NCI-H82 treated with DMSO at 0.1 percent for 48 hours (cell line): Measurements from ENCODE around the gene MYCL.

Experiments
- DNase-seq: peaks from one replicate; lab custom pipeline; 2025; ENCODE audit not compliant: unreplicated experiment; lab: John Stamatoyannopoulos, UW

MYCL gene

DNA sequence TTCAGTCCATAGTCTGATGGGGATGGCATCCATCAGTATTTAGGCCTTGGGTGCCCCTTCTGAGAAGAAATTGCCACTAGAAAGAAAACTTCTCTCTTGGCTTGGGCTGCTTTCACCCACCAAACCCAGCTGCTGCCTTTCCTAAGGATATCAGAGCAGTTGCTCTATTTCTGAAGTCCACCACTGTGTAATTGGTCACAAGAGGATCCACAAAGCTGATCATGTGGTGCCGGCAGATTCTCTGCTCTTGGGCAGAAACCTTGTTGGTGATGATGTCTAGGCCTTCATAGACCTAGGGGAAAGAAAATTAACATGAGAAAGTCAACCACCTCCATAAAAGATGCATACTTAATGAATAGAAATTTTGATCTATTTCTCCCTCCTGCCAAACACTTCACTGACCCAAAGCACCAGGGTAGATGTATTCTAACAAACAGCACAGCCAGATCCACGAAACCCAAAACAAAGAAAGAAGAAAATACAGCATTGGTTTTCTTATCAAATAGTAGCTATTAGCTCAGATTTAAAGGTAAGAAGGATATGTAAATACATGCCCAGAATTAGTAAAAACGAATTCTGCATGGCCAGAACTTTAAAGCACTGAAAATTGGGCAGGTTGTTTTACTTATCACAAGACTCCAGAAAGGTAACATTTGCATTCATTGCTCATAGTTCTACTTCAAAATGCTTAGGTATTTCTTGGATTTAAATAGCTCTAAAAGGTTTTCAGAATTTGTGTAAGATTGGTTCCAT lies 44.4 kb downstream of the MYCL start:
- no peak for DNase-seq

DNA sequence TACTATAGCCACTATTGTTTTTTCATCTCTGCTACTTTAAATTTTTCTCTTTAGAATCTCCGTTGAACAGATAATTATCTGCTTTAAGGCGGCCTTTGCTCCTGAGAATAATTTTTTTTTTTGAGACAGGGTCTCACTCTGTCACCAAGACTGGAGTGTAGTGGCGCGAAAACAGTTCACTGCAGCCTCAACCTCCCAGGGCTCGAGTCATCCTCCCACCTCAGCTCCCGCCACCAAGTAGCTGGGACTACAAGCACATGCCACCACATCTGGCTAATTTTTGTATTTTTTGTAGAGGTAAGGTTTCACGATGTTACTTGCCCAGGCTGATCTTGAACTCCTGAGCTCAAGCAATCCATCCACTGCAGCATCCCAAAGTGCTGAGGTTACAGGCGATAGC lies 47.0 kb downstream of the MYCL start:
- DNase-seq = no peak

- DNase-seq = no peak
Measured at GRCh38 chr1:39854314-39854713, 47.4 kb downstream of the MYCL start.

- DNase-seq = no peak
Measured at GRCh38 chr1:39852876-39853275, 48.8 kb downstream of the MYCL start.

- no peak for DNase-seq
Measured at GRCh38 chr1:39852214-39852791, 49.4 kb downstream of the MYCL start.

DNA sequence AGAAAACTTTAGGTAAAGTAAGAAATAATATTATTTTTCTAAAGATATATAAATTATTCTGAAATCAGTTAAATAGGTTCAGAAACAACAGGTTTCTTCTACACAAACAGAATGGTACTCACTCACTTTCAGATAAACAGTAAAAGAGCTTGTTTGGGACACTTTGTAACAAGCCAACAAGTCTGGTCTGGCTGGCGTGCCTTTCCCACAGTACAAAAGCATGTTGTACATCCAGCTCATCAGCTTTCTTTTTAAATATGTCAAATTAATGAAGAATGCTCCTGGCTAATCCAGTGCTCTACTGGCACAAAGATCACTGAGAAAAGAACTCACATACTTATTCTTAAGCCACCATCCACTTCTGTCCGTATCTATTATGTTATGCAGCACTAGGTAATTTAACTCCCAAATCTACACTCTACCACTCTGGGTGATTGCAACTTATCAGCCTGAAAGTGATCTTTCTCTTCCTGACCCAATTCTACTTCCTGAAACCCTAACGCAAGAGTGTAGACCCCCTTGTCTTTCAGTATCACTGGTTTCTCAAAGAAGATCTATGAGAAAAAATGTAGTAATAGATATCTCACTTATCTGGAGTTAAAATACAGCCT lies 51.0 kb downstream of the MYCL start:
- no peak for DNase-seq

DNA sequence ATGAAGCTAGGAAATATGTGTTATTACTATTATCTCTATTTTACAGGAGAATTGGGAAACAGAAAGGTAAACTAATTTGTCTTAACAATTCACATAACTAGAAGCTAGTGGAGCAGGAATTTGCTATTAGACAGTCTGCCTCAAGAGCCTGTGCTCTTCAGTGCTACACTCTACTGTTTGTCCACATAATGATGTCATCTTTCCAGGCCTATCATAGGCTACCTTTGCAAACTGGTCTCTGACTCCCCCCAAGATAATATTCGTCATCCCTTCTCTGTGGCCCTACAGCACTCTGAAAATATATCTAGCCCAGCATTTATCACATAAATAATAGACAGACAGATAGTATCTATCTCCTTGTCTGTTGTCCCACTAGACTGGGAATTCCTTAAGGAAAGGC lies 52.5 kb downstream of the MYCL start:
- no peak for DNase-seq

DNA sequence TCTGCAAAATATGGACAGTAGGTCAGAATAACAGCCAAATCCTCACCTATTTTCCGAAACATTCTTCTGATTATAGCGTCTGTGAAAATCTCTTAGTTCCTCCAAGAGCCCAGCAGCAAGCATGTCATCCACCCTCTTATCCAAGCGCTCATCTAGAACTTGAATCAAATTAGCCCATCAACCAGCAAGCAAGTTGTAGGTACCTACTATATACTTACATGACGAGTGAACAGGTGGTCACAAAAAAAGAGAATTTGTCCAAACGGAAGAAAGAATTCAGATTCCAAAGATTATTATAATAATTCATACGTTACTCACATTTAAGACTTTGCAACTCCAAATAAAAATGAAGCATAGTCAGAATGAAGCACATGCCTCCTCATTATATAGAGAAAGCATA lies 53.8 kb downstream of the MYCL start:
- DNase-seq = no peak

GRCh38 chr1:39846796-39847195 lies 54.9 kb downstream of the MYCL start:
- DNase-seq = no peak

DNA sequence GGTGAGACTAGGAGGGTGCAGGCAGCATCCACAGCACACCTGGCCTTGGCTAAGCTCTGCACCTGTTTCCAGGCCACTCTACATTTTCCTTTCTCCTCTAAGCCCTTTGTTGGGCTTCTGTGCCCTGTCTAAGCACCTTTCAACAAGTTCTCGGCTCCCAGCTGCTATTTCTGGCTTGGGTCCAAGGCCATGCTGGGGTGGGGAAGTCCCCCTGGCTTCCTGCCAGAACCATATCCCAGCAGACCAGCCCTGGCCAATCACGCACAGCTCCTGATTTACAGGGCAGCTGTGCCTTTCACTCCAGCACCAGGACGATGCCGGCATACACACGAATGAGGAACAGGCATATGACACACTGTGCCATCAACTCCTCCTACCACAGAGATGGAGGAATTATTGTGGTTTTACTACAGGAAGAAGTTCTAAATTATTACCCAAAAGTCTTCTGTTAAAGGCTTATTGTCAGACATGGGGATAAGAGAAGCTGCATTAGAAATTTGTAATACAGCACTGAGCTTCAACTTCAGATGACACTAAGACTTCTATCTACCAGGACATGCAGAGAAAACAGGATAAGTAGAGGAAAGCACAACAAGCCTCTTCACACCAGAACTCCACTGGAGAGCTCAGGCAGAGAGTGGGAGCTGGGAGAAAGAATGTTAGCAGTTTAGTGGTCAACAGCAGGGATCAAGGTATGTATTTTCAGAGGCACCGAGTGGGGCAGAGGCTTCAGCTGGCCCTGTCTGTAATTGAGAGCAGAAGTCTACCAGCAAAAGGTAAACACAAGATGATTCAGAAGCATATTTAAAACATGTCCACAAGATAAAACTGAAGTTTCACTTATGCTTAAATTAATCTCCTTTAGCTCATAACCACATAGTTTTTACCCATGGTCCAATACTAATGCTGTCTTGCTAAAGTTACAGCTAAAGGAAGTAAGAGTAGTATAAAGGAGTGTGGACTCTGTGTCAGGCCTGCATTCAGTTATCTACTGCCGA lies 55.8 kb downstream of the MYCL start:
- peak; percentile 95 for DNase-seq
